NCI-H128 (cell line): ENCODE measurements around the gene EEF2.
"Not testable (repeated sequence)": the region's sequence is repeated elsewhere in the genome, so short reads cannot be mapped to it uniquely, and the experiment has no call there.

ENCODE experiments used
- DNase-seq: peaks from one replicate; lab custom pipeline; 2025; ENCODE audit not compliant: unreplicated experiment; lab: John Stamatoyannopoulos, UW

The EEF2 gene

GRCh38 chr19:3970808-3971598 lies 14.3 kb downstream of the EEF2 start, which contains the start of gene DAPK3:
Gene DAPK3, minus strand, starts transcription at chr19:3971099. Its CDS starts 1,364 bp downstream, at chr19:3969735.
- DNase-seq, result peak; percentile 96

GRCh38 chr19:3970313-3970807 lies 14.9 kb downstream of the EEF2 start:
- DNase-seq, result no peak

- no peak for DNase-seq
Measured at GRCh38 chr19:3969435-3970312, 15.6 kb downstream of the EEF2 start.

- DNase-seq, result no peak
Measured at GRCh38 chr19:3968556-3969434, 16.5 kb downstream of the EEF2 start.

- not testable (repeated sequence) for DNase-seq
Measured at GRCh38 chr19:3967983-3968382, 17.3 kb downstream of the EEF2 start.

- no peak for DNase-seq
Measured at GRCh38 chr19:3966051-3967017, 18.9 kb downstream of the EEF2 start.

- no peak for DNase-seq
Measured at GRCh38 chr19:3964256-3965194, 20.7 kb downstream of the EEF2 start.

- DNase-seq, result no peak
Measured at GRCh38 chr19:3963458-3964255, 21.6 kb downstream of the EEF2 start.

- DNase-seq, result no peak
Measured at GRCh38 chr19:3961007-3961406, 24.3 kb downstream of the EEF2 start.

- DNase-seq, result no peak
Measured at GRCh38 chr19:3959766-3960131, 25.5 kb downstream of the EEF2 start.

- DNase-seq, result no peak
Measured at GRCh38 chr19:3958836-3959765, 26.2 kb downstream of the EEF2 start.

- no peak for DNase-seq
Measured at GRCh38 chr19:3955688-3956087, 29.6 kb downstream of the EEF2 start.

GRCh38 chr19:3955276-3955675 lies 30.0 kb downstream of the EEF2 start:
- not testable (repeated sequence) for DNase-seq

- no peak for DNase-seq
Measured at GRCh38 chr19:3954107-3954506, 31.2 kb downstream of the EEF2 start.

- DNase-seq, result not testable (repeated sequence)
Measured at GRCh38 chr19:3952755-3953276, 32.4 kb downstream of the EEF2 start.
